Motor neuron (in vitro differentiated cells): ENCODE data around the gene CHN2. TPM values are rescaled to one million over a fixed set of nuclear protein-coding genes. Genes with fewer than 3 reads are reported as not detected.
A peak's percentile ranks its signal among the peaks of the same experiment; 100 is the strongest.

Source experiments
- ATAC-seq, 8 experiments: fragments of 200-7000 bp; cut with Tn5 transposase; replicated peaks in 6 of 8; 2 replicates each; pipeline ENCODE4 v1.8.0; 2021; ENCODE audit warnings: mild to moderate bottlenecking in 8 of 8, moderate library complexity in 8 of 8
- H3K27ac ChIP-seq, 2 donors: fragments of 250-450 bp; sonication (Bioruptor Pico); 2 replicates each; pipeline ENCODE4 v1.9.0; 2021; ENCODE audit warnings: antibody characterized with exemption in 2 of 2, mild to moderate bottlenecking in 2 of 2, moderate library complexity in 1 of 2
- H3K4me1 ChIP-seq, 2 donors: fragments of 250-450 bp; sonication (Bioruptor Pico); replicated peaks in 1 of 2; 2 replicates each; pipeline ENCODE4 v1.6.1; 2021; ENCODE audit warnings: antibody characterized with exemption in 2 of 2, mild to moderate bottlenecking in 2 of 2, moderate library complexity in 1 of 2
- H3K4me3 ChIP-seq, 5 donors: fragments of 250-450 bp; sonication (Bioruptor Pico); 2 replicates each; pipeline ENCODE4 v1.9.0; 2021; ENCODE audit warnings: antibody characterized with exemption in 5 of 5, mild to moderate bottlenecking in 5 of 5, moderate library complexity in 4 of 5
- WGBS, 10 experiments: fragments of 450-650 bp; shearing (Covaris generic); methylation state at CpG; one replicate each; pipeline ENCODE4 v1.0.0; 2022; 5-methylcytosine and 5-hydroxymethylcytosine counted together
- in situ Hi-C, 9 experiments: fragments of 400-800 bp; cut with MboI; loops; one replicate each; pipeline ENCODE4 v1.15.0; 2021; ENCODE audit warnings: low sequenced_read_pairs in 9 of 9, low pct_unique_long_range_greater_than_20kb in 2 of 9; ENCODE audit not compliant: unreplicated experiment in 9 of 9
- total RNA-seq, 8 experiments: library from RNA; unstranded; fragments of 300-600 nt; gene quantifications; 2 replicates each; pipeline versions ENCODE4 v1.2.3 to v1.2.4, GENCODE V29; 2022

The CHN2 gene
- total RNA-seq, 8 experiments from 2014 or later = 2.6 to 28.8 (median 14.8) TPM

DNA sequence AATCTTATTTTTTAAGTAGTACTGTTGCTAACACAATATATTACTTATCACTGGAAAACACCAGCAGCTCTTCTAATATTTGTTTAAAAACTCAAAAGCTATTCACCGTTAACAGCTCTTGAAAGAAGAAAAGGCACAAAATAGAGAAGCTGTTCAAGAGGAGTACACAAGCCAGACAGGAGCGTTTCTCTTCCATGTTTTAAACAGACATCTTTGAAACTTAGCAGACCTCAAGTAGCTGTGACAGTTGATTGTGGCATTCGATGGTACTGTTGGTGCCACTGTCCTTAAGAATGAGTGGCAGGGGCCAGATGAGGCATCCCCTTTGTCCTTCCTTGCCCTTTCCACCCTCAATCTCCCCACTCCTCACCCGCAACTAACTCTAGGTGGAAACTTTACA is 287.5 kb downstream of the CHN2 start:
- ATAC-seq = peak in 1 of 8 experiments; percentile 20
- WGBS, 10 experiments = 43 to 92% (median 72%) methylated on average over 1 to 4 of the region's 4 CpGs; no CpG with 5 or more reads in 1 of the 10 experiments
- Histone ChIP-seq H3K27ac (no peak overlapping the region), H3K4me1 (peaks cover 73 to 87% of the 10 kb centered on the region in 2 donors), H3K4me3 (peak overlapping the region in 2 of 5 donors; percentile 2 to 26)
- in situ Hi-C loops = no loop called here

DNA sequence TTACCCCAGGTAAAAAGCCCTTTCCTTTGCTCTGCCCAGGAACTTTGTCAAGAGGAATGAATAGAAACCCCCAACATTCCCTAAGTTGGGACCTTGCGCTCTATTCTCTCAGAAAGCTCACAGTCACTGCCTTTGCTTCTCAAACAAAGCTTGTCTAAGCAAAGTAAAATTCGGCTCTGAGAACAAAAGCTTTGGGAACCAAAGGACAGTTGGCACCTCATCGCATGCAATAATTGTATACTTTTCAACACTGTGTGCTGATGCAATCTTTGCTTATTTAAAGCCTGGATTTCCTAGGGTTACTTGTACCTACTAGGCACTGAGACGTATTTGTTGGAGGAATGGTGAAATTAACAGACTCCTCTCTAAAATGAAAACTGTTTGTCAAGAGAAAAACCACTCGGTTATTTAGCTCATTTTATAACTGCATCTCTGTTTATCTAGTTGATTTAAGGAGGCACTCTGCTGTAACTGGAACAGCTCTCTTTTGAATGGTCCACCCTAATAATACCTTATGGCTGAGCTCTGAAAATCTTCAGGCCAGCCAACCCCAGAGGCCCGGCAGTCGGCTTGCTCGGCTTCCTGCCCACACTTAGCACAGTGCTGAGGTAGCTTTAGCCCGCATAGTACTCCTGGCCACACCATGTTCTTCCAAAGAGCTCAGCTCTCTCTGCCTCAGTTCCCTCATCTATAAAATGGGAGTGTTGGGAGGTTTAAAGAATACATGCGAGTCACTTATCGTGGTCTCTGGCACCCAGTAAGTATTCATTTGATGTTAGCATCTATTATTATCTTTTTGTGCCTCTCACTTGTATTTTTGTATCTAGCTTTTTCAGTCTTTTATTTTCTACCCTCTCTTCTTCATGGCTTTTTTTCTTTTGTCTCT is 288.9 kb downstream of the CHN2 start:
- 50 to 98% (median 70%) methylated on average over 3 to 10 of the region's 11 CpGs; no CpG with 5 or more reads in 1 of the 10 experiments for WGBS, 10 experiments
- no peak overlapping the region for H3K4me3 ChIP-seq
- H3K4me1 ChIP-seq = peaks cover 77 to 88% of the 10 kb centered on the region in 2 donors
- in situ Hi-C loops = no loop called here
- peak in 3 of 8 experiments; percentile 0 to 12 (median 4) for ATAC-seq
- peak overlapping the region; percentile 41 to 65 for H3K27ac ChIP-seq

DNA sequence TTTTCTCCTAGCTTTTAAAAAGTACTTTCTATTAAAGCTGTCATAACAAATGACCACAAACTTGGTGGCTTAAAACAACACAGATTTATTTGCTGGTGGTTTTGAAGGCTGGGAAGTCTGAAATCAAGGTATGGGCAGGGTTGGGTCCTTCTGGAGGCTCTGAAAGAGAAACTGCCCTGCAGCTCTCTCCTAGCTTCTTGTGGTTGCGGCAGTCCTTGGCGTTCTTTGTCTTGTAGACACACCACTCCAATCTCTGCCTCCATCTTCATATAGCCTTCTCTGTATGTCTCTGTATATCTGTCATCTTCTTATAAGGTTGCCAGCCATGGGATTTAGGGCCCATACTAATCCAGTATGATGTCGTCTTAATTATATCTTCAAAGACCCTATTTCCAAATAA is 289.7 kb downstream of the CHN2 start:
- in situ Hi-C loops = no loop called here
- Histone ChIP-seq H3K4me3 (no peak overlapping the region), H3K4me1 (peaks cover 72 to 88% of the 10 kb centered on the region in 2 donors), H3K27ac (no peak overlapping the region)
- ATAC-seq = no peak
- 72 to 100% (median 100%) methylated on average over 1 to 3 of the region's 3 CpGs; no CpG with 5 or more reads in 2 of the 10 experiments for WGBS, 10 experiments

DNA sequence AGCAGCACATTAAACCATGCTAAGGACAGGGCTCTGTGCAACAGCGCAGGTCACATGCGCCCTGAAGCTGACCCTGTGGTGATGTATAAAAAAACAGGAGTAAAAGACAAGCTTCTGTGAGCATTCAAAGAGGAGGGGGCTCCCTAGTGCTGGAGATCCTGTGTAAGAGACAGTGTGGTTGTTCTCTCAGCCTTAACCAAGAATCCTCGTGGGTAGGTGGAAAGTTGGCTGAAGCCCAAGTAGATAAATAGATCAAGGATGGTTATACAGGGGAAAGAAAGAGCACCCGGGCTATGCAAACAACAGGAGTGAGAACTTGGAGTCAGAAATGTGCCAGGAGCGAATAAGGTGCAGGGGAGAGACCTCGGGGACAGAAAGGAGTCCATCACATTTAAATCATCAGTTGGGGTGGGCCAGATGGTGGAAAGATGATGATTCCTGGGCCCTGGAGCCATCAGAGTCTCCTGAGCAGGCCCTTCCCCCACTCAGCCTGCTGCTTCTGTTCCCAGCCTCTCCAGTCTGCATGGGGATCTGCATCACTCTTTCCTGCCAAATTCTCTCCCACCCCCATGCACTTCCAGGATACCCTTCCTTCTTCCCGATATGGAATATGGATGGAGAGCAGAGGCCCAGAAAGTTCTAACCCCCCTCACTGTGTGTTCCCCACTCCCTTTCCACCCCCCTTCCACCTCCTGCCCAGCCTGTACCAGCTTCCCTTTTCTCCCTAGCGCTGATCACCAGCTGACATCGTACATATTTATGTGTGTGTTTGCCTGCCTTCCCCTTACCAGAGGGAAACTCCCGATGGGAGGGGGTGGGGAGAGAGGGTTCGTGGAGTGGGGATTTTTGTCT is 291.0 kb downstream of the CHN2 start:
- Histone ChIP-seq H3K4me1 (peaks cover 63 to 79% of the 10 kb centered on the region in 2 donors), H3K4me3 (no peak overlapping the region), H3K27ac (peak overlapping the region in 1 of 2 donors; percentile 9)
- ATAC-seq = peak in 6 of 8 experiments; percentile 53 to 76 (median 67)
- 49 to 100% (median 66%) methylated on average over 1 to 6 of the region's 11 CpGs for WGBS, 10 experiments
- in situ Hi-C loops = no loop called here

DNA sequence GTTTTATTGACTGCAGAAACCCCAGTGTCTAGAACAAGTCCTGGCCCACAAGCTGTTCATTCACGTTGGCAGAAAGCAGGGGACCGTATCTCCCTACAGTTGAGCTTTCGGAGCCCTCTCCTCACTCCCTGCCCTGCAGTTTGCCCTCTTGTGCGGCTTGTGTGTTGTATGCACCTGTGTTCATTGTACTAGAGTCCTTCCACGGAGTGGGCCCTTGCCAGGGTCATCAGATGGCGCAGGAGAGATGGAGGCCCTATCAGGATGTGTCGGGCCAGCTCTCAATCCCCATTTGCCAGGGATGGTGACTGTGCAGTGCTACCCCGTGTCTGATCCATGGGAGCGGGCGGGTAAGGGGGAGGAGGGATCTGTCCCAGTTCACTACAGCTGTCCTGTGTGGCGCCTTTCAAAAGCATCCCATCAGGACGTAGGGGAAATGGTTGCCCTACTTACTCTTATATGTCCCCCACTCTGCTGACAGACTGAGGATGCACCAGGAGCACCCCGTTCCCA is 291.7 kb downstream of the CHN2 start:
- ATAC-seq = peak in 3 of 8 experiments; percentile 5 to 19 (median 9)
- no peak overlapping the region for H3K27ac ChIP-seq
- no peak overlapping the region for H3K4me3 ChIP-seq
- in situ Hi-C loops = no loop called here
- WGBS, 10 experiments = 75 to 100% (median 100%) methylated on average over 1 to 4 of the region's 13 CpGs; no CpG with 5 or more reads in 3 of the 10 experiments
- H3K4me1 ChIP-seq = peaks cover 56 to 72% of the 10 kb centered on the region in 2 donors

DNA sequence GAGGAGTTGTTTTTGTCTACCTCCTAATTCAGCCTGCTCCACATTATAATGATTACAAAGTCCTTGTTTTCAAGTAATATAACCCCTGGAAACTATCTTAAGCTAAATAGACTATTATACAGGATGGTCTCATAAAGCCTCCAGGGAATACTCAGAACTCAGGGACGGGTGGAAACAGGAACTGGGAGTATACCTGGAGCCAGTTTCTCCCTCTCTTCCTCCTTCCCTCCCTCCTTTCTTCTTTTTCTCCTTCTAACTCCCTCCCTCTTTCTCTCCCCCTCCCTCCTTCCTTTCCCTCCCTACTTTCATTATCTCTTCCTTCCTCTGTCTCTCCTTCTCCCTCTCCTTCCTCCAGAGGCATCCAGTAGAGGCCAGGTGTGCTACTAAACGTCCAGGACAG is 292.8 kb downstream of the CHN2 start:
- Histone ChIP-seq H3K4me1 (peaks cover 49 to 61% of the 10 kb centered on the region in 2 donors), H3K27ac (no peak overlapping the region), H3K4me3 (no peak overlapping the region)
- WGBS, 10 experiments = 39 to 50% (median 46%) methylated on average over 2 of the region's 2 CpGs; no CpG with 5 or more reads in 6 of the 10 experiments
- in situ Hi-C loops = no loop called here
- no peak for ATAC-seq

DNA sequence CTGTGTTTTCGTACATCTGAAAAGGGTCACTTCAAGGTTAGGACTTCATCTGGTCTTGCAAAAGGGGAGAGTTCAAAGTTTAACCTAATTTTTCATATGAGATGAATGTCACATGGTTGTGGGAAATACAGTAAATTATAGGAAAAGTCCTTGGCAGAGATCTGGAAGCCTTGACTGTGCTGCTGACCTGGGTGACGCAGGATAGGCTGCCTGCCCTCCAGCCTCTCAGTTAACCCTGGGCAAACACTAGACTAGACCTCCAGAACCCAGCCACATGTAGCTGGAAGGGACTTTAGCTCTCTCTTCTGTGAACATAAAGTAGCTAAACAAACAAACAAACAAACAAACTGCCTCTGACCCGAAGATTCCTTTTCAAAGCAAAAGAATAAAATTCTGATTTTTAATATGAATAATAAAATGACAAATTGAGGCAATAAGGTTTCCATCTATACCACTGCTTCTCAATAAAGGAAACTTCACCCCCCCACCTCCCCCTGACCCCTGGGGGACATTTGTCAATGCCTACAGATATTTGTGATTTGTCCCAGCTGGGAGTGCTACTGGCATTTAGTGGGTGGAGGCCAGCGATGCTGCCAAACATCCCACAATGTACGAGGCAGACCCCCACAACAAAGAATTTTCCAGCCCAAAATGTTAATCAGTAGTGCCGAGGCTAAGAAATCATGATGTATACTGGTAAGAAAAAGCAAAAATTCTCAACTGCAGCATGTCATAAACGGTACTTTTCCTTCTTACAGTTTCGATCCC is 293.8 kb downstream of the CHN2 start:
- WGBS, 10 experiments = 0 to 73% (median 61%) methylated on average over 1 to 6 of the region's 8 CpGs
- H3K4me1 ChIP-seq = peaks cover 43 to 55% of the 10 kb centered on the region in 2 donors
- in situ Hi-C loops = no loop called here
- H3K27ac ChIP-seq = no peak overlapping the region
- no peak overlapping the region for H3K4me3 ChIP-seq
- no peak for ATAC-seq

DNA sequence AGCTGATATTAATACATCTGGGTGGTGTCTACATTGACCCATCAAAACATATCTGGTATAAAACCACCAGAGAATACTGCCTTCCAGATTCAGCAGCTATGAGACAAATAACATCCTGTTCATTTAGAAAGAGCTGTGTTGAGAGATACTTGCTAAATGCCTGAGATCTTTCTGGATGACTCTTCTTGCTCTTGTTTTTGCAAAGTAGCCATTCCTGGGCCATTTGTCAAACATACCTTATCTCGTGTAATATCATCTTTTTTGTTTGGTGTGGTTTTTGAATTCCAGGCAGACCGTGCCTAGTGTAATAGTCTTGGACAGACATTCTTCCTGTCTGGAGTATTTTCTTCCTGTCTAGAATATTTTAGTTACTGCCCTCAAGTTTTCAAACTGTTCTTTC is 294.4 kb downstream of the CHN2 start:
- in situ Hi-C loops = no loop called here
- ATAC-seq = peak in 2 of 8 experiments; percentile 46 to 47
- 5 to 100% (median 80%) methylated on average over 1 to 2 of the region's 2 CpGs; no CpG with 5 or more reads in 1 of the 10 experiments for WGBS, 10 experiments
- no peak overlapping the region for H3K4me3 ChIP-seq
- H3K27ac ChIP-seq = no peak overlapping the region
- peaks cover 37 to 50% of the 10 kb centered on the region in 2 donors for H3K4me1 ChIP-seq

DNA sequence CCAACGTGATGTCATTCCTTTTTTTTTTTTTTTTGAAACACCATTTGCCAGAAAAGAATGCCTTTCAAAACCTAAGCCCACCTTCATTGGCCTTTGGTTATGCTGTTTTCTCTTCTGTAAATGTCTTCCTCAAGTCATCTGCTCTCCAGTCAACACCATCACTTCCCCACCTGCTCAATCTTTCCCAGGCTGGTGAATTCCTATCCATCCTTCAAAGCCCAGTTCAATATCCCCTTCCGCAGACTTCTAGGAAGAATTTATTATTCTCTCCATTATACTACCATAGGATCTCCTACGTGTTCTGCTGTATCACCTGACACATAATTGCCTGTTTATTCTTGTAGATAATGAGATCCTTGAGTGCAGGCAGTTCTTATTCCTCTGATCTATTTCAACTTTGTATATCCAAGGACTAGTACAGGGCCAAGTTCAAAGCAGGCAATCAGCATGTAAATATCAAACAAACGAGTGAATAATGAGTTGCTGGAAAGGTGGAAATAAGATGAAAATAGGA is 295.6 kb downstream of the CHN2 start:
- Histone ChIP-seq H3K4me1 (peaks cover 26 to 38% of the 10 kb centered on the region in 2 donors), H3K4me3 (no peak overlapping the region), H3K27ac (no peak overlapping the region)
- WGBS, 10 experiments = 44 to 100% (median 88%) methylated on average over 1 to 4 of the region's 4 CpGs; no CpG with 5 or more reads in 2 of the 10 experiments
- in situ Hi-C loops = no loop called here
- ATAC-seq = no peak

DNA sequence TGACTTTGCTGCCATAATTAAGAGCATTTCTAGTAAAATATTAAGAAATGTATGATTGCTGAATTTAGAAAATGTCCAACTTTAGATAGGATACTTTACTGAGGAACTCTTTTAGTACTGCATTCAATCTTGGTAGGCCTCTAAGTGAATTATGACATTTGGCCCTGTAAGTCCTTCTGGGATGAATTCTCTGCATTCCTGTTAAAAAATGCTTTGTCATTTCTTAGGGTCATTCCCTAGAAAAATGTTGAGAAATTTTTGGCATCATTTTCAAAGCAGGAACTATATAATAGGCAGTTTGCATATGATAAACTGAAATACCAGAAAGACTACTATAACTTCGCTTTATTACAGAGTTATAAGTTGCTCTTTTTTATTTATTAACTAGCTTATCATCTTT is 299.8 kb downstream of the CHN2 start:
- in situ Hi-C loops = no loop called here
- WGBS, 10 experiments = 77 to 100% (median 90%) methylated on average over 1 of the region's 1 CpG; no CpG with 5 or more reads in 3 of the 10 experiments
- H3K4me1 ChIP-seq = peaks cover 4 to 5% of the 10 kb centered on the region in 2 donors
- peak in 1 of 8 experiments; percentile 43 for ATAC-seq
- H3K27ac ChIP-seq = no peak overlapping the region
- no peak overlapping the region for H3K4me3 ChIP-seq

DNA sequence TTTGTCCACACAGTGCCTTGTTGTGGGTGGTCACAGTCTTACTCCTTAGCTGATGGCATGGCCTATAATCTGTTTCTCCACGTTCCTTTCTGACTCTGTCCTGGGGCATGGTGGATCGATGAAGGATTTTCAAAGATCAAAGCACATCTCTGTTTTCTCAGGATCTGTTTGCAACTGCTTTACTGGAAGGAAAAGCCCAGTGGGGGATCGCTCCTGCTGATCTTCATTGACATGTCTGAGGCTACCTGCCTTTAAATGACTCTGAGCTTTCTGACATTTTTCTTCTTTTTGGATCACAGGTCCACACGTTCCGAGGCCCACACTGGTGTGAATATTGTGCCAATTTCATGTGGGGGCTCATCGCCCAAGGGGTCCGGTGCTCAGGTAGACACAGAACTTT is 301.1 kb downstream of the CHN2 start:
- WGBS, 10 experiments = 39 to 78% (median 56%) methylated on average over 2 to 6 of the region's 7 CpGs; no CpG with 5 or more reads in 1 of the 10 experiments
- in situ Hi-C loops = no loop called here
- Histone ChIP-seq H3K4me1 (peaks cover 0 to 5% of the 10 kb centered on the region in 2 donors), H3K27ac (no peak overlapping the region), H3K4me3 (no peak overlapping the region)
- no peak for ATAC-seq
